Activated B cell treated with CpG ODN at 0.5 μM for 24 hours (primary cell): ENCODE measurements around the gene TBC1D1. TPM values are rescaled to one million over a fixed set of nuclear protein-coding genes. Genes with fewer than 3 reads are reported as not detected.

Experiments used
- ATAC-seq: fragments of 200-7000 bp; cut with Tn5 transposase; one replicate; pipeline ENCODE4 v1.10.0; 2021; ENCODE audit warnings: low read depth, mild to moderate bottlenecking, moderate library complexity
- CTCF ChIA-PET: fragments of 350-600 bp; sonication (Branson Sonifier 250); formaldehyde crosslinking; loops from one replicate; lab custom pipeline; 2021; ENCODE audit warnings: antibody characterized with exemption; lab: Charles Lee
- POLR2A ChIA-PET: fragments of 350-600 bp; sonication (Branson Sonifier 250); formaldehyde crosslinking; loops from one replicate; lab custom pipeline; 2021; ENCODE audit warnings: antibody characterized with exemption; lab: Charles Lee
- DNase-seq: peaks from one replicate; pipeline ENCODE4 v3.0.0; 2022
- H3K27ac Mint-ChIP-seq: one replicate; pipeline ENCODE4 v1.8.0; 2020; ENCODE audit warnings: mixed read lengths
- H3K27me3 Mint-ChIP-seq: one replicate; pipeline ENCODE4 v1.8.0; 2021; ENCODE audit warnings: mixed read lengths
- H3K36me3 Mint-ChIP-seq: one replicate; pipeline ENCODE4 v1.8.0; 2021; ENCODE audit warnings: low read depth, mixed read lengths
- H3K4me1 Mint-ChIP-seq: one replicate; pipeline ENCODE4 v1.8.0; 2021; ENCODE audit warnings: mixed read lengths
- H3K4me3 Mint-ChIP-seq: one replicate; pipeline ENCODE4 v1.8.0; 2020; ENCODE audit warnings: mild to moderate bottlenecking, mixed read lengths
- H3K9me3 Mint-ChIP-seq: one replicate; pipeline ENCODE4 v1.8.0; 2020; ENCODE audit warnings: mixed read lengths
- intact Hi-C: fragments of 100-400 bp; cut with micrococcal nuclease; formaldehyde crosslinking; loops from one replicate; pipeline ENCODE4 v1.15.1; 2024
- total RNA-seq: library from RNA; stranded (reverse); gene quantifications from 2 replicates; pipeline ENCODE4 v1.2.3, GENCODE V29; 2022
- TF ChIP-seq, protein P1 (sequence below): fragments of 200-600 bp; IDR thresholded peaks from one replicate; pipeline ENCODE4 v1.8.0; 2022; ENCODE audit warnings: antibody characterized with exemption, mild to moderate bottlenecking

Gene TBC1D1
- total RNA-seq, 1 donor from 2014 or later, result 84.8 TPM

DNA sequence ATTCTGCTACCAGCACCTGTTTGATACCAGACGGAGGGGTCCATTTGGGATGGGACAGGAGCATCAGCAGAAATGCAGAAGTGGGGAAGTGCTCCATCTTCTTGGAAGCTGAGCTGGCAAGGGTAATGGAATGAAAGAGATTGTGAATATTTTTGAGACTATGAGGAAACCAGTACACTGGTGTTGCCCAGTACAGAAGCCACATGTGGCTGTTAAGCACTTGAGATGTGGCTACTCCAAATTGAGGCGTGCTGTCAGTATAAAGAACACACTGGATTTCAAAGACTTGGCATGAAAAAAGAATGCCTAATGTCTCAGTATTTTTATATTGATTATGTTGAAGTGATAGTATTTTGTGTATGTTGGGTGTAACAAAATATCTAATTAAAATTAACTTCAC lies 222.7 kb downstream of the TBC1D1 start:
- Mint-ChIP-seq H3K27me3 (no peaks in the 10 kb centered on the region), H3K4me3 (no peak overlapping the region), H3K4me1 (no peaks in the 10 kb centered on the region), H3K27ac (no peak overlapping the region), H3K36me3 (peaks cover 85% of the 10 kb centered on the region), H3K9me3 (no peaks in the 10 kb centered on the region)
- POLR2A ChIA-PET, result no interaction called here
- ATAC-seq (no peak), DNase-seq (no peak)
- intact Hi-C loops, result no loop called here
- TF ChIP-seq, protein P1, sequence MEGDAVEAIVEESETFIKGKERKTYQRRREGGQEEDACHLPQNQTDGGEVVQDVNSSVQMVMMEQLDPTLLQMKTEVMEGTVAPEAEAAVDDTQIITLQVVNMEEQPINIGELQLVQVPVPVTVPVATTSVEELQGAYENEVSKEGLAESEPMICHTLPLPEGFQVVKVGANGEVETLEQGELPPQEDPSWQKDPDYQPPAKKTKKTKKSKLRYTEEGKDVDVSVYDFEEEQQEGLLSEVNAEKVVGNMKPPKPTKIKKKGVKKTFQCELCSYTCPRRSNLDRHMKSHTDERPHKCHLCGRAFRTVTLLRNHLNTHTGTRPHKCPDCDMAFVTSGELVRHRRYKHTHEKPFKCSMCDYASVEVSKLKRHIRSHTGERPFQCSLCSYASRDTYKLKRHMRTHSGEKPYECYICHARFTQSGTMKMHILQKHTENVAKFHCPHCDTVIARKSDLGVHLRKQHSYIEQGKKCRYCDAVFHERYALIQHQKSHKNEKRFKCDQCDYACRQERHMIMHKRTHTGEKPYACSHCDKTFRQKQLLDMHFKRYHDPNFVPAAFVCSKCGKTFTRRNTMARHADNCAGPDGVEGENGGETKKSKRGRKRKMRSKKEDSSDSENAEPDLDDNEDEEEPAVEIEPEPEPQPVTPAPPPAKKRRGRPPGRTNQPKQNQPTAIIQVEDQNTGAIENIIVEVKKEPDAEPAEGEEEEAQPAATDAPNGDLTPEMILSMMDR, result no peak
- CTCF ChIA-PET, result no interaction called here

GRCh38 chr4:38114386-38115150 lies 223.7 kb downstream of the TBC1D1 start:
- DNase-seq (no peak), ATAC-seq (no peak)
- Mint-ChIP-seq H3K27me3 (no peaks in the 10 kb centered on the region), H3K9me3 (no peaks in the 10 kb centered on the region), H3K4me3 (no peak overlapping the region), H3K27ac (no peak overlapping the region), H3K36me3 (peaks cover 83% of the 10 kb centered on the region), H3K4me1 (no peaks in the 10 kb centered on the region)
- TF ChIP-seq, protein P1, result no peak
- ChIA-PET POLR2A (no interaction called here), CTCF (no interaction called here)
- intact Hi-C loops, result no loop called here

DNA sequence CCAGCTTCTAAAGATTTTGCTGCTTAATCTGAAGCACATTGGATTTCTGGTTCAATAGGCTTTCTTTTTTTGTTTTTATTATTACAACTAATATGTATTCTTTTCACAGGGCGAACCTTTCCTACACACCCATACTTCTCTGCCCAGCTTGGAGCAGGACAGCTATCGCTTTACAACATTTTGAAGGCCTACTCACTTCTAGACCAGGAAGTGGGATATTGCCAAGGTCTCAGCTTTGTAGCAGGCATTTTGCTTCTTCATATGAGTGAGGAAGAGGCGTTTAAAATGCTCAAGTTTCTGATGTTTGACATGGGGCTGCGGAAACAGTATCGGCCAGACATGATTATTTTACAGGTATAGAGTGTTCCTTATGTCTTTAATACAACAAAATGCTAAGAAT lies 224.7 kb downstream of the TBC1D1 start:
- Mint-ChIP-seq H3K36me3 (peaks cover 83% of the 10 kb centered on the region), H3K27me3 (no peaks in the 10 kb centered on the region), H3K4me1 (no peaks in the 10 kb centered on the region), H3K9me3 (no peaks in the 10 kb centered on the region), H3K27ac (no peak overlapping the region), H3K4me3 (no peak overlapping the region)
- POLR2A ChIA-PET, result no interaction called here
- TF ChIP-seq, protein P1, result no peak
- ATAC-seq (no peak), DNase-seq (no peak)
- intact Hi-C loops, result no loop called here
- CTCF ChIA-PET, result interaction anchor here (0.5 kb wide), 1 partner anchor 1831 kb away, joined by 3 read pairs; no protein-coding TSS in a partner anchor

GRCh38 chr4:38117591-38117990 lies 226.7 kb downstream of the TBC1D1 start:
- no peak overlapping the region for H3K27ac Mint-ChIP-seq
- H3K9me3 Mint-ChIP-seq, result no peaks in the 10 kb centered on the region
- H3K4me1 Mint-ChIP-seq, result no peaks in the 10 kb centered on the region
- ATAC-seq (no peak), DNase-seq (no peak)
- CTCF ChIA-PET, result no interaction called here
- intact Hi-C loops, result no loop called here
- no peak overlapping the region for H3K4me3 Mint-ChIP-seq
- POLR2A ChIA-PET, result no interaction called here
- TF ChIP-seq, protein P1, result no peak
- H3K27me3 Mint-ChIP-seq, result no peaks in the 10 kb centered on the region
- H3K36me3 Mint-ChIP-seq, result peaks cover 87% of the 10 kb centered on the region

DNA sequence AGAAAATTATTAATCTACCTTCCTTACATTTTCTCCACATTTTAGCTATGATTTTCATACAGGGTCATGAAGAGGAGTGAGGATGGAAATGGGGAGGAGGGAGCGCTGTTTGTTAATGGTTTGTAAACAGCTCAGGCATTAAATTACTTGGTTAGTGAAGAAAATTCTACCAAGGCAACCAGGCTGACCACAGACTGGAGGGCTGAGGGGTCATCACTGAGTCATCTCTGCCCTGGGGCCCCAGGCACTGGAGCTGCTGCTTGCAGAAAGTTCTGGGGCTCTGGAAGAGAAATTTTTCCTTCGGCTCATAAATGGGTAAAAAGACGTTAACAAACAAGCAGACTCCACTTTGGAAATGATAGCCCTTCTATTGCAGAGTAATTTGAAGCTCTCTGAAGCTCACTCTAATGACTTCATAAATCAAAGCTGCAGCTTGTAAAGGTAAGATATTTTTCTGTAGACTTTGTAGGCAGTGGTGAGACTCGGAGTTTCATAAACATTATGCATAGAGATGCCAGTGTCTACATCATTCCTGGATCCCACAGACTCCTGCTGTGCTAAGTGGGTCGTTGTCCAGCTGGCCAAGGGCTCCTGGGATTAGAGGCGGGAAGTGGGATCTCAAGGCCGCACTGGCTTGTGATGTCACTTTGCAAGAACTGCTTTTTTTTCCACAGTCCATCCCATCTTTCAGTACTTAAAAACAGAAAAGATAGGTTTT lies 228.9 kb downstream of the TBC1D1 start:
- peaks cover 84% of the 10 kb centered on the region for H3K36me3 Mint-ChIP-seq
- POLR2A ChIA-PET, result no interaction called here
- intact Hi-C loops, result no loop called here

More for the DNA sequence above, 228.9 kb downstream of the TBC1D1 start:
- H3K27me3 Mint-ChIP-seq, result no peaks in the 10 kb centered on the region
- CTCF ChIA-PET, result no interaction called here
- TF ChIP-seq, protein P1, result no peak
- H3K9me3 Mint-ChIP-seq, result no peaks in the 10 kb centered on the region
- no peak overlapping the region for H3K4me3 Mint-ChIP-seq
- DNase-seq (no peak), ATAC-seq (no peak)
- no peak overlapping the region for H3K27ac Mint-ChIP-seq
- no peaks in the 10 kb centered on the region for H3K4me1 Mint-ChIP-seq
